ENCODE measurements around the gene PAAF1. TPM values are rescaled to one million over a fixed set of nuclear protein-coding genes. Genes with fewer than 3 reads are reported as not detected.

PAAF1 gene
- total RNA-seq, 2 donors from 2014 or later: 8.7 to 8.8 TPM

DNA sequence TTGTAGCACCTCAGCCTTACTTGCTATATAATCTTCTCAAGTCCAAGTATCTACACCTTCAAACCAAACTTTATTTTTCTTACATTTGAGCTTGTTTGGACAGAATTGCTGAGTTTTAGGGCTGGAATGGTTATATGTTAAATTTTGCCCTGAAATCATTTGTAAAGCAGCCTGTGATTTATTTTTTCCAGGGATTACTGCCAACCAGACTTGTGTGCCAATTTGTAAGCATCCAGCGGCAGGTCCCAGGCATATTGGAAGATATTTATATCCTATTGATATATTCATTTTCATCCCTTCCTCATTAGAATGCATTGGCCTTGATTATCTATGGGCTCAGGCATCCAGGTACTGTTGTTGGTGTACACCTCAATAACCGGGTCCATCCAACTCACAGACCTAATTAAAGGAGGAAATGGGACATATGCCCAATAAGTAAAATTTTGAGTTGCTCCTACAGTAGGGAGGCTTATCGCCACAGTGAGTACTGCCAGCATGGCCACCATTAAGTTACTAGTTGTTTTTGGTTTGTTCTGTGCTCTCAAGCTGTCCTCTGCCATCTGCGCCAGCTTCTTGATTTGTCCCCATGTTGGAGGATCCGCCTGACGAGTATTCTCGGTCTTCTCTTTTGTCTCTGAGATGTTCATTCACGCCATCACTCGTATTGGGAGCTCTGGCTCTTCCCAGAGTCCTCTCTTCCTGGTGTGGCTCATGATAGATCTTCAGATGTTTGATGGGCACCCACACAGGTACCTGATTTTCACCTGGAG is 64.2 kb downstream of the PAAF1 start:
- TF ChIP-seq, protein P1, sequence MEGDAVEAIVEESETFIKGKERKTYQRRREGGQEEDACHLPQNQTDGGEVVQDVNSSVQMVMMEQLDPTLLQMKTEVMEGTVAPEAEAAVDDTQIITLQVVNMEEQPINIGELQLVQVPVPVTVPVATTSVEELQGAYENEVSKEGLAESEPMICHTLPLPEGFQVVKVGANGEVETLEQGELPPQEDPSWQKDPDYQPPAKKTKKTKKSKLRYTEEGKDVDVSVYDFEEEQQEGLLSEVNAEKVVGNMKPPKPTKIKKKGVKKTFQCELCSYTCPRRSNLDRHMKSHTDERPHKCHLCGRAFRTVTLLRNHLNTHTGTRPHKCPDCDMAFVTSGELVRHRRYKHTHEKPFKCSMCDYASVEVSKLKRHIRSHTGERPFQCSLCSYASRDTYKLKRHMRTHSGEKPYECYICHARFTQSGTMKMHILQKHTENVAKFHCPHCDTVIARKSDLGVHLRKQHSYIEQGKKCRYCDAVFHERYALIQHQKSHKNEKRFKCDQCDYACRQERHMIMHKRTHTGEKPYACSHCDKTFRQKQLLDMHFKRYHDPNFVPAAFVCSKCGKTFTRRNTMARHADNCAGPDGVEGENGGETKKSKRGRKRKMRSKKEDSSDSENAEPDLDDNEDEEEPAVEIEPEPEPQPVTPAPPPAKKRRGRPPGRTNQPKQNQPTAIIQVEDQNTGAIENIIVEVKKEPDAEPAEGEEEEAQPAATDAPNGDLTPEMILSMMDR (IDR thresholded peaks at IDR 0.05): no peak
- ATAC-seq (ENCODE audit: insufficient number of reproducible peaks, low FRiP score, low read depth) (no peak), DNase-seq (ENCODE audit: low spot score) (no peak)
- peaks cover 3 to 7% of the 10 kb centered on the region in 2 donors for H3K4me1 ChIP-seq (ENCODE audit: control insufficient read depth in 1 of 2, low read depth in 2 of 2)
- H3K36me3 ChIP-seq: no peaks in the 10 kb centered on the region
- no peak overlapping the region for H3K4me3 ChIP-seq
- no peaks in the 10 kb centered on the region for H3K9me3 ChIP-seq
- H3K27ac ChIP-seq: no peak overlapping the region
- no peaks in the 10 kb centered on the region for H3K27me3 ChIP-seq (replicated peaks; ENCODE audit: insufficient read depth)

DNA sequence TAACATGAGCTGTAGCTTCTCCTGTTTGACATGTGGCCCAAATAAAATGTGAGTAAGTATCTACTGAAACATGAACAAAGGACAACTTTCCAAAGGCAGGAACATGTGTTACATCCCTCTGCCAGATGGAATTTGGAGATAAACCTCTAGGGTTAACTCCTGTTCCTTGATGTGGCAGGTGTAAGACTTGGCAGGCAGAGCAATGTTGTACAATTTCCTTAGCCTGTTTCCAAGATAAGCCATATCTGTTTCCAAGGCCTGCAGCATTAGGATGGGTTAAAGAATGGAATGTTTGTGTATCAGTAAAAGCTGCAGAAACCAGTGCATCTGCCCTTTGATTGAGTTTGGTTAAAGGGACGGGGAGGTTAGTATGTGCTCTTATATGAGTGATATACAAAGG is 65.2 kb downstream of the PAAF1 start:
- TF ChIP-seq, protein P1 (IDR thresholded peaks at IDR 0.05): no peak
- no peak overlapping the region for H3K4me3 ChIP-seq
- no peaks in the 10 kb centered on the region for H3K27me3 ChIP-seq (replicated peaks; ENCODE audit: insufficient read depth)
- no peak overlapping the region for H3K27ac ChIP-seq
- H3K4me1 ChIP-seq (ENCODE audit: control insufficient read depth in 1 of 2, low read depth in 2 of 2): peaks cover 3 to 7% of the 10 kb centered on the region in 2 donors
- ATAC-seq (ENCODE audit: insufficient number of reproducible peaks, low FRiP score, low read depth) (no peak), DNase-seq (ENCODE audit: low spot score) (no peak)
- H3K9me3 ChIP-seq: no peaks in the 10 kb centered on the region
- H3K36me3 ChIP-seq: no peaks in the 10 kb centered on the region

DNA sequence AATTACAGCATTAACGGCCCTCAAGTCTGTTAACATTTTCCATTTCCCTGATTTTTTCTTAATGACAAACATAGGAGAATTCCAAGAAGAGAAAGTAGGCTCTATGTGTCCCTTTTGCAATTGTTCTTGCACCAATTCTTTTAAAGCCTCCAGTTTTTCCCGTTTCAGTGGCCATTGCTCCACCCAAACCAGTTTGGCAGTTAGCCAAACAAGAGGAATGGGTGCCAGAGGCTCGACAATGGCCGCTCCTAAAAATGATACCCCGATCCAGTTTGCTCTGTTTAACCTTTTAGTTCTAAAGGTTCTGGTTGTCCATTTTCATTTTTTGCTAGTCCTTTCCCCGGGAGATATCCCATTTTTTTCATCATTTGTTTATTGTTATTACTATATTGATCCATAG is 67.3 kb downstream of the PAAF1 start:
- Histone ChIP-seq H3K27ac (no peak overlapping the region), H3K4me1 (ENCODE audit: control insufficient read depth in 1 of 2, low read depth in 2 of 2) (peaks cover 3 to 7% of the 10 kb centered on the region in 2 donors), H3K27me3 (replicated peaks; ENCODE audit: insufficient read depth) (no peaks in the 10 kb centered on the region), H3K36me3 (no peaks in the 10 kb centered on the region), H3K9me3 (no peaks in the 10 kb centered on the region), H3K4me3 (no peak overlapping the region)
- ATAC-seq (ENCODE audit: insufficient number of reproducible peaks, low FRiP score, low read depth) (no peak), DNase-seq (ENCODE audit: low spot score) (no peak)
- TF ChIP-seq, protein P1 (IDR thresholded peaks at IDR 0.05): no peak

DNA sequence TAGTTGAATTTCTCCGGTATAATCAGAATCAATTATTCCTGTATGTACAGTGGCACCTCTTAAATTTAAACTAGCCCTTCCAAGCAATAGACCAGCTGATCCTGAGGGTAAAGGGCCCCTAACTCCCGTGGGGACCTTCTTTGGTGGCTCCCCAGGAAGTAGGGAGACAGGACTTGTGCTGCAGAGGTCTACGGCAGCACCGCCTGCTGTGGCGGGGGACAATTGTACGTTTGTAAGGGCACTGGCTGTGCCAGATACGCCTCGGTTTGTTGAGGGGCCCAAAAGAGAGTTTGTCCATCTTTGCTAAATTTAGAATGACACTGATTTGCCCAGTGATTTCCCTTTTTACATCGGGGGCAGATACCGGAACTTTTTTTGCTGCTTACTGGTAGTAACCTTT is 68.1 kb downstream of the PAAF1 start:
- TF ChIP-seq, protein P1 (IDR thresholded peaks at IDR 0.05): no peak
- peaks cover 3 to 7% of the 10 kb centered on the region in 2 donors for H3K4me1 ChIP-seq (ENCODE audit: control insufficient read depth in 1 of 2, low read depth in 2 of 2)
- H3K36me3 ChIP-seq: no peaks in the 10 kb centered on the region
- no peaks in the 10 kb centered on the region for H3K27me3 ChIP-seq (replicated peaks; ENCODE audit: insufficient read depth)
- no peaks in the 10 kb centered on the region for H3K9me3 ChIP-seq
- no peak for DNase-seq (ENCODE audit: low spot score)
- ATAC-seq (ENCODE audit: insufficient number of reproducible peaks, low FRiP score, low read depth): no peak
- H3K4me3 ChIP-seq: no peak overlapping the region
- H3K27ac ChIP-seq: no peak overlapping the region

DNA sequence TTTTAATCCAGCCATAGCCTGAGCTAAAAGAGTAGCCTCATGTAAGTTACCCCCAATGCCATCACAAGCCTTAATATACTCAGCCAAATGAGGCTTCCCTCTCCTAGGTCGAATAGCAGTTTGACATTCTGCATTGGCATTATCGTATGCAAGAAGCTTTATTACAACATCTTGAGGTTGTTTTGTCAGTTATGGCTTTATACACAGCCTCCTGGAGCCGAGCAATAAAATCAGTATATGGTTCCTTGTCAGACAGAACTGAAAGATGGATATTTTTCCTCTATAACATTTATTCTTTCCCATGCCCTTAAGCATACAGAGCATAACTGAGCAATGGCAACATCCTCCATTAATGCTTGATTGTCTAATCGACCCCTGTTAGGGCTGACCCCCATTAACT is 68.6 kb downstream of the PAAF1 start:
- ATAC-seq (ENCODE audit: insufficient number of reproducible peaks, low FRiP score, low read depth): no peak

More for the DNA sequence above, 68.6 kb downstream of the PAAF1 start:
- TF ChIP-seq, protein P1 (IDR thresholded peaks at IDR 0.05): no peak
- no peaks in the 10 kb centered on the region for H3K36me3 ChIP-seq
- no peak overlapping the region for H3K27ac ChIP-seq
- no peak overlapping the region for H3K4me3 ChIP-seq
- H3K27me3 ChIP-seq (replicated peaks; ENCODE audit: insufficient read depth): no peaks in the 10 kb centered on the region
- DNase-seq (ENCODE audit: low spot score): no peak
- peaks cover 3 to 5% of the 10 kb centered on the region in 2 donors for H3K4me1 ChIP-seq (ENCODE audit: control insufficient read depth in 1 of 2, low read depth in 2 of 2)
- no peaks in the 10 kb centered on the region for H3K9me3 ChIP-seq

All from thoracic aorta (tissue), 2 donors.